Activated CD8-positive, alpha-beta T cell treated with anti-CD3 and anti-CD28 coated beads, Interleukin-2, amount 10 ng/mL, durations not matched to agents 7 days and 5 days (primary cell): ENCODE results near the gene AP3M1. TPM values are rescaled to one million over a fixed set of nuclear protein-coding genes. Genes with fewer than 3 reads are reported as not detected.
A peak's percentile ranks its signal among the peaks of the same experiment; 100 is the strongest.

Source experiments
- ATAC-seq: fragments of 150-1000 bp; cut with Tn5 transposase; one replicate; pipeline ENCODE4 v1.10.0; 2021; ENCODE audit warnings: moderate library complexity
- CTCF ChIA-PET: fragments of 350-600 bp; sonication (Branson Sonifier 250); formaldehyde crosslinking; loops from one replicate; lab custom pipeline; 2021; ENCODE audit warnings: antibody characterized with exemption; lab: Charles Lee
- POLR2A ChIA-PET: fragments of 350-600 bp; sonication (Branson Sonifier 250); formaldehyde crosslinking; loops from one replicate; lab custom pipeline; 2021; ENCODE audit warnings: antibody characterized with exemption; lab: Charles Lee
- DNase-seq: peaks from one replicate; pipeline ENCODE4 v3.0.0-alpha.2; 2020
- H3K27ac Mint-ChIP-seq: one replicate; pipeline ENCODE4 v1.8.0; 2021; ENCODE audit warnings: mild to moderate bottlenecking, mixed read lengths
- H3K27me3 Mint-ChIP-seq: one replicate; pipeline ENCODE4 v1.8.0; 2021; ENCODE audit warnings: low read depth, mixed read lengths
- H3K36me3 Mint-ChIP-seq: one replicate; pipeline ENCODE4 v1.8.0; 2021; ENCODE audit warnings: low read depth, mixed read lengths
- H3K4me1 Mint-ChIP-seq: one replicate; pipeline ENCODE4 v1.8.0; 2021; ENCODE audit warnings: low read depth, mixed read lengths
- H3K4me3 Mint-ChIP-seq: one replicate; pipeline ENCODE4 v1.8.0; 2021; ENCODE audit warnings: mild to moderate bottlenecking, mixed read lengths
- H3K9me3 Mint-ChIP-seq: one replicate; pipeline ENCODE4 v1.8.0; 2022; ENCODE audit warnings: mixed read lengths; ENCODE audit not compliant: insufficient read depth
- total RNA-seq, 2 experiments: library from RNA; stranded (reverse); gene quantifications; one replicate each; pipeline ENCODE4 v1.2.3, GENCODE V29; 2021

The AP3M1 gene
- total RNA-seq, 2 experiments from 2014 or later = 44.2 to 49.1 TPM

DNA sequence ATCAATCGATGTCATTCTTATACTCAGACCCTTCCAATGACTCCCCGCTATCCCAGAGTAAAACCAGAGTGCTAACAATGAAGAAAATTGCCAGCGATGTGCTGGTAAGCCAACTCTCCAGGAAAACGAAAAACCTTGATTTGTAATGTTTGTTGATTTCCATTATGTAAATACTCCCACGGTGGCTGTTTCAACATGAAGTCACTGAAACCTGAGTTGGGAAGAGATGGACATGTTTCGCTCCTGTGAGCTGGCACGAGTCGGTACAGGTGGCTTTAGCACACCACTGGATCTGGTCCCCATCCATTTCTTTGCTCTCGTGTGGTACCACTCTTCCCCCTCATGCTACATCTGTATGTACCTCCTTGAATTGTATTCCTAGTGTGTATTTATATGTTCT is 52.9 kb downstream of the AP3M1 start:
- POLR2A ChIA-PET = no interaction called here
- peaks cover 4% of the 10 kb centered on the region for H3K4me1 Mint-ChIP-seq
- H3K9me3 Mint-ChIP-seq = no peaks in the 10 kb centered on the region
- DNase-seq (no peak), ATAC-seq (no peak)
- no peaks in the 10 kb centered on the region for H3K27me3 Mint-ChIP-seq
- peaks cover 35% of the 10 kb centered on the region for H3K36me3 Mint-ChIP-seq
- CTCF ChIA-PET = interaction anchor here (2.7 to 4.0 kb wide), 2 partner anchors 16 to 211 kb away, joined by 15 to 18 read pairs; no protein-coding TSS in a partner anchor
- H3K27ac Mint-ChIP-seq = no peak overlapping the region
- H3K4me3 Mint-ChIP-seq = no peak overlapping the region

DNA sequence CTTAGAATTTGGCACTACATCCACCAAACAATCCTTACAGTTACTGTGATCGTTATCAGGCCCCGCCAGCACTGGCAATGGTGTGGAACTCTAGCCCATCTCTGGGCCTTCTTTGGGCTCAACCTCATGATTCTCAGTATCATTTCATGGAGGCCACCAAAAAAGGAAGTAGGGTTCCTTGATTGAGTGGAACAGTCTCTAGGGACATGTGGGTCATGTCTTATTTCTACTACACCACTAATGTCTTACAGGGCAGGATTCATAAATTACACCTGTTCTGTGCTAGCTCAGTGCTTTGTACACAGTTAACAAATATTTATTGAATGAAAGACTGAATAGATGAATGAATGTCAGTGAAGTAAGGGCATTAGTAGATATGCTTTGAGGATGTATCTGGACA is 53.9 kb downstream of the AP3M1 start:
- Mint-ChIP-seq H3K9me3 (no peaks in the 10 kb centered on the region), H3K27ac (no peak overlapping the region), H3K4me1 (peaks cover 4% of the 10 kb centered on the region), H3K36me3 (peaks cover 41% of the 10 kb centered on the region), H3K27me3 (no peaks in the 10 kb centered on the region), H3K4me3 (no peak overlapping the region)
- CTCF ChIA-PET = interaction anchor here (0.9 to 4.0 kb wide), 4 partner anchors 15 to 217 kb away, joined by 4 to 18 read pairs (median 12); no protein-coding TSS in a partner anchor
- ATAC-seq (no peak), DNase-seq (no peak)
- POLR2A ChIA-PET = no interaction called here

DNA sequence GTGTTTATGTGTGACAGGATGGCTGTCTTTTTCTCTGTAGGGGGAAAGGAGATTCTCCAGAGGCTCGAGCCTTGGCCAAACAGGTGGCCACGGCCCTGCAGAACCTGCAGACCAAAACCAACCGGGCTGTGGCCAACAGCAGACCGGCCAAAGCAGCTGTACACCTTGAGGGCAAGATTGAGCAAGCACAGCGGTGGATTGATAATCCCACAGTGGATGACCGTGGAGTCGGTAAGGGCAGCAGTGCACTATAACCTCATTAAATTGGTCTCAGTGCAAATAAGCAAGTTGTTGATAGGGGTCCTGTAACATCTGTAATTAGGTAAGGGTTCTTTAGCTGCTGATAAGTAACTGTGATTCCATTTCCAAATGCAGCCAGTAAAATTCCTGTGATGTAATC is 56.4 kb downstream of the AP3M1 start:
- Mint-ChIP-seq H3K36me3 (peaks cover 38% of the 10 kb centered on the region), H3K9me3 (no peaks in the 10 kb centered on the region), H3K4me1 (peaks cover 3% of the 10 kb centered on the region), H3K27ac (no peak overlapping the region), H3K4me3 (no peak overlapping the region), H3K27me3 (no peaks in the 10 kb centered on the region)
- no peak for DNase-seq
- CTCF ChIA-PET = interaction anchor here (1.2 to 3.8 kb wide), 5 partner anchors 9 to 208 kb away, joined by 3 to 28 read pairs (median 5); no protein-coding TSS in a partner anchor
- POLR2A ChIA-PET = no interaction called here
- no peak for ATAC-seq

DNA sequence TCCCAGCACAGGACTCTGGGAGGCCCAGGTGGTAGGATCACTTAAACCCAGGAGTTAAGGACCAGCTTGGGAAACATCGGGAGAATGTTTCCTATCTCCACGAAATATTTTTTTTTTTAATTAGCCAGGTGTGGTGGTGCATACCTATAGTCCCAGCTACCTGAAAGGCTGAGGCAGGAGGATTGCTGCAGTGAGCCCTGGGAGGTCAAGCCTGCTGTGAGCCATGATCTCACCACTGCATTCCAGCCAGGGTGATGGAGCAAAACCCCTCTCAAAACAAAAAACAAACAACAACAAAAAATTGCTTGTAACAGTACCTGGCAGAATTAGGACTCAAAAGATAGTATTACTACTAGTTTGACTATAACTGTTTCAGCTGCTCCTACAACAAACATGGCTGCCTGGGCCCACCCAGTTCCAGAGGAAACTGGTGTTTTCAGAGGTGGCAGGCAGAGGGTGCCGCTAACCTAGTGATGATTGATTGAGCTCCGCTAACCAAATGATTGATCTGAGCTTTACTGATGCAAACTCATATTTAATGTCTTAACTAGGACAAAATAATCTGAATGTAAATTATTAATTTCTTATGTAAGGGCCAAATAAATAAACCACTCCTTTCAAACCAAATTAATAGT is 57.0 kb downstream of the AP3M1 start:
- ATAC-seq (no peak), DNase-seq (no peak)
- no peaks in the 10 kb centered on the region for H3K27me3 Mint-ChIP-seq
- no peak overlapping the region for H3K4me3 Mint-ChIP-seq
- H3K4me1 Mint-ChIP-seq = no peaks in the 10 kb centered on the region
- ChIA-PET POLR2A (interaction anchor here (0.6 kb wide), 1 partner anchor 121 kb away, joined by 3 read pairs; no protein-coding TSS in a partner anchor), CTCF (interaction anchor here (1.4 to 3.8 kb wide), 4 partner anchors 9 to 207 kb away, joined by 4 to 28 read pairs (median 12); no protein-coding TSS in a partner anchor)
- H3K36me3 Mint-ChIP-seq = peaks cover 39% of the 10 kb centered on the region
- H3K9me3 Mint-ChIP-seq = no peaks in the 10 kb centered on the region
- H3K27ac Mint-ChIP-seq = no peak overlapping the region

DNA sequence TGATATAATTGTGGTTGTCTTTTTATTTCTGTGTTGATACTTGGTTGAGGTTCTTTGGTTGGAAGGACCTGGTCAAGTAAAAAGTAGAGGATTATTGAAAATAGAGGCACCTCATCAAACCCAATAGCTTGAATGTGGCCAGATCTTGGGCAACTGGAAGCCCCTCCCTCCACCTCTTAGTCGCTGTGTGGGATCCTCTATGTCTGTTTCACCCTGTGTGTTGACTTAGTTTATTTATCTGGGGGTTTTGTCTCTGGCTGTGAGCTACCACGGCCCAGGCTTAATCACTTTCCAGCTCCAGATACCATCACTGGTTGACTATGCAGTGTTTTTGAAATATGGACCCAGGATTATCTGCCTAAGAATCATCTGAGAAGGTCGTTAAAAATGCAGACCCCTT is 58.3 kb downstream of the AP3M1 start:
- no peaks in the 10 kb centered on the region for H3K4me1 Mint-ChIP-seq
- H3K27me3 Mint-ChIP-seq = no peaks in the 10 kb centered on the region
- ATAC-seq (no peak), DNase-seq (no peak)
- POLR2A ChIA-PET = no interaction called here
- CTCF ChIA-PET = interaction anchor here (1.0 to 3.7 kb wide), 2 partner anchors 11 to 206 kb away, joined by 3 to 28 read pairs; no protein-coding TSS in a partner anchor
- no peak overlapping the region for H3K4me3 Mint-ChIP-seq
- no peak overlapping the region for H3K27ac Mint-ChIP-seq
- peaks cover 31% of the 10 kb centered on the region for H3K36me3 Mint-ChIP-seq
- H3K9me3 Mint-ChIP-seq = no peaks in the 10 kb centered on the region

DNA sequence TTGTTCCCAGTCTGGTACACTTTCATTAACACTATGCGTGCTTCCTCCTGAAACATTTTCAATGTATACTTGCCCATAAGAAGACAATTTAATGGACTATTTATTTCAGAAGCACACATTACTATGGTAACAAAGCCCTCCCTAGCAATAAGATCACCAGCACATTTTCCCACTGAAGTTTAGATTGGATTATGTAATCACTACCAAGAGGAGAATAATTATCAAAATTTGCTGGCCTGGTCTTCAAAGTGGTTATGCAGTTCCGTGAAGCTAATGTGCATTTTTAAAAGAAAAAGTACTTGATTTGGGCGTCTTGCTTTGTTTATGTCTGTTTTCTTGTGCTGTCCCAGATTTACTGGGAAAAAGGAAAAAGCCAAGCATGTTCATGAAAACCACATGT is 61.9 kb downstream of the AP3M1 start:
- Mint-ChIP-seq H3K4me1 (peaks cover 5% of the 10 kb centered on the region), H3K27me3 (no peaks in the 10 kb centered on the region), H3K4me3 (no peak overlapping the region), H3K27ac (no peak overlapping the region), H3K36me3 (peaks cover 23% of the 10 kb centered on the region), H3K9me3 (no peaks in the 10 kb centered on the region)
- ChIA-PET CTCF (interaction anchor here (0.9 to 1.2 kb wide), 2 partner anchors 10 to 202 kb away, joined by 3 to 4 read pairs; no protein-coding TSS in a partner anchor), POLR2A (no interaction called here)
- ATAC-seq = no peak
- no peak for DNase-seq

DNA sequence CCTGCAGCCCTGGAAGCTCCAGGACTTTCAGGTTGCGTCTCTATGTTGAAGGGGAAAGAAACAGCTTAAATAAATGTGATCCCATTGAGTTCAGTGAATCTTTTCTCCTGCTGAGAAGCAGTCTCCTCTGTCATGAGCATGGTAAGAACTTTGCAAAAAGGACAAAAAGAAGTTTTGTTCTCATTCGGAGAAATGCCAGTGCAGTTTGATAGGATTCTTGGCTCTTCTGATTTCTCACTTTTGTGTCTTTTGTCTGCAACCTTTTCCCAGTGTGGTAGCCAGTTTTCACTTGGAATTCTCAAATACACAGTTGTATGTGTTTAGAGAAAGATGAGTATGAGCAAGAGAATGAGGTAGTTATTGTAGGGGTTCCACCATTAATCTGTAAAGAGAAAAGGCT is 64.3 kb downstream of the AP3M1 start:
- Mint-ChIP-seq H3K4me3 (no peak overlapping the region), H3K27me3 (no peaks in the 10 kb centered on the region), H3K27ac (no peak overlapping the region), H3K36me3 (peaks cover 20% of the 10 kb centered on the region), H3K9me3 (no peaks in the 10 kb centered on the region), H3K4me1 (peaks cover 5% of the 10 kb centered on the region)
- DNase-seq = no peak
- no peak for ATAC-seq
- ChIA-PET POLR2A (interaction anchor here (0.6 kb wide), 1 partner anchor 27 kb away, joined by 3 read pairs; no protein-coding TSS in a partner anchor), CTCF (interaction anchor here (1.0 kb wide), 1 partner anchor 200 kb away, joined by 3 read pairs; no protein-coding TSS in a partner anchor)

DNA sequence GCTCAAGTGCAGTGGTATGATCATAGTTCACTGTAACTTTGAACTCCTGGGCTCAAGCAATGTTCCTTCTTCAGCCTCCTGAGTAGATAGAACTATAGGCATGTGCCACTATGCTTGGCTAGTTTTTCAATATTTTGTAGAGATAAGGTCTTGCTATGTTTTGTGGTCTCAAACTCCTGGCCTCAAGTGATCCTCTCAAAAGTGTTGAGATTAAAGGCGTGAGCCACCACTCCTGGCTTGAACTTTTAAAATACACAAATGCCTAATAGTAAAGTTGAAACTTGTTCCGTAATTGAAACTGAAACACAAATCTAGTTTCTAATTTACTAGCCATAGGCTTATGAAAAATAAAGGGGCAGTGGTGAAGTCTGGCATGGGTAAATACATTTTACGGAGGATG is 65.7 kb downstream of the AP3M1 start:
- POLR2A ChIA-PET = no interaction called here
- ATAC-seq (peak; percentile 49), DNase-seq (no peak)
- Mint-ChIP-seq H3K36me3 (peaks cover 15% of the 10 kb centered on the region), H3K4me3 (no peak overlapping the region), H3K27me3 (no peaks in the 10 kb centered on the region), H3K9me3 (no peaks in the 10 kb centered on the region), H3K27ac (peak overlapping the region; percentile 60), H3K4me1 (peaks cover 15% of the 10 kb centered on the region)
- CTCF ChIA-PET = interaction anchor here (1.4 to 9.3 kb wide), 2 partner anchors 19 to 197 kb away, joined by 5 to 103 read pairs; no protein-coding TSS in a partner anchor

DNA sequence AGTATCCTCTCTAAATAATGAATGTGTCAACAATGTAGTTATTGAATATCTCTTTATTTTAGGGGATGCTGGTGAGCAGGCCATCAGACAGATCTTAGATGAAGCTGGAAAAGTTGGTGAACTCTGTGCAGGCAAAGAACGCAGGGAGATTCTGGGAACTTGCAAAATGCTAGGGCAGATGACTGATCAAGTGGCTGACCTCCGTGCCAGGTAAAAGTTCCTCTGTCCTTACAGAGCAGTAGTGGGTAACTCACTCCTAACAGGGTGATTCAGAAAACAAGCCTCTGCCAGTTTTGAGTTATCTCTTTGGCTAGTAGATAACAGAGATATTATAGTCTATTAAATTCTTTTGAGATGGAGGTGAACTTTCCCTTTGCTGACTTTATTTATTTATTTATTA is 67.3 kb downstream of the AP3M1 start:
- Mint-ChIP-seq H3K27me3 (no peaks in the 10 kb centered on the region), H3K36me3 (peaks cover 10% of the 10 kb centered on the region), H3K4me3 (no peak overlapping the region), H3K4me1 (peaks cover 31% of the 10 kb centered on the region), H3K9me3 (no peaks in the 10 kb centered on the region), H3K27ac (no peak overlapping the region)
- DNase-seq (no peak), ATAC-seq (no peak)
- CTCF ChIA-PET = interaction anchor here (0.9 to 9.3 kb wide), 4 partner anchors 20 to 204 kb away, joined by 3 to 103 read pairs (median 14); no protein-coding TSS in a partner anchor
- POLR2A ChIA-PET = interaction anchor here (0.6 kb wide), 2 partner anchors 25 to 311 kb away, joined by 3 to 8 read pairs; a partner anchor contains a TSS

DNA sequence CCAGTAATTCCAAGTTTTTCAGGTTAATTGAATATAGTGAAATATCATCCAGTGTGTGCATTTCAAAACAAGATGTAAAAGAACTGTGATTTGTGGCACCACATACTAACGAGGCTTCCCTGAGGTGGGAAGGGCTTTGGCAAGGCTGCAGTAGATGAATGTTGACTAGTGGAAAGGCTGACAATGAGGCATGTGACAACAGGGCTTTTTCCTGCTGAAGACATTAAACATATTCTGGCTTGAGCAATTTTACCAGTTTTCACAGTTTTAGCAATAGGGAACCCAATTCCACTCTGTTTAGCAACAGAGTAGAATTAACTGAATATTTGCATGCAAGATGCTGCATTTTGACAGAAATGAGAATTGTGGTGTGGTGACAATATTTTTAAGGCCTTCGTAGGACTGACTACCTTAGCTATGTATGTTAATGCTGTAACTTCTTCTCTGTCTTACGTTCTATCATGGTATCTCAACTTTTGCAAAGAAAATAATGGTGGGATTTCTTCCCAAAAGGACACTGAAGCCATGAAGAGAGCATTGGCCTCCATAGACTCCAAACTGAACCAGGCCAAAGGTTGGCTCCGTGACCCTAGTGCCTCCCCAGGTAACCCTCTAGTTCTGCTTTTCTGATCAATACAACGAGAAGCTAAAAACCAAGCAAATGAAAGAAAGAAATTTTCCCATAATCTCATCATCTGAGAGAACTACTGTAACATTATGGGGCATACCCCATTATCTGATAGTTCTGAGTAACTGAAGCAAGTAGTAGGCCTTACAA is 68.5 kb downstream of the AP3M1 start:
- Mint-ChIP-seq H3K9me3 (no peaks in the 10 kb centered on the region), H3K36me3 (peaks cover 18% of the 10 kb centered on the region), H3K4me1 (peaks cover 41% of the 10 kb centered on the region), H3K27ac (no peak overlapping the region), H3K27me3 (no peaks in the 10 kb centered on the region), H3K4me3 (no peak overlapping the region)
- no peak for DNase-seq
- CTCF ChIA-PET = interaction anchor here (0.6 to 9.3 kb wide), 35 partner anchors 8 to 760 kb away, joined by 3 to 103 read pairs (median 6); no protein-coding TSS in a partner anchor
- no peak for ATAC-seq
- POLR2A ChIA-PET = no interaction called here

DNA sequence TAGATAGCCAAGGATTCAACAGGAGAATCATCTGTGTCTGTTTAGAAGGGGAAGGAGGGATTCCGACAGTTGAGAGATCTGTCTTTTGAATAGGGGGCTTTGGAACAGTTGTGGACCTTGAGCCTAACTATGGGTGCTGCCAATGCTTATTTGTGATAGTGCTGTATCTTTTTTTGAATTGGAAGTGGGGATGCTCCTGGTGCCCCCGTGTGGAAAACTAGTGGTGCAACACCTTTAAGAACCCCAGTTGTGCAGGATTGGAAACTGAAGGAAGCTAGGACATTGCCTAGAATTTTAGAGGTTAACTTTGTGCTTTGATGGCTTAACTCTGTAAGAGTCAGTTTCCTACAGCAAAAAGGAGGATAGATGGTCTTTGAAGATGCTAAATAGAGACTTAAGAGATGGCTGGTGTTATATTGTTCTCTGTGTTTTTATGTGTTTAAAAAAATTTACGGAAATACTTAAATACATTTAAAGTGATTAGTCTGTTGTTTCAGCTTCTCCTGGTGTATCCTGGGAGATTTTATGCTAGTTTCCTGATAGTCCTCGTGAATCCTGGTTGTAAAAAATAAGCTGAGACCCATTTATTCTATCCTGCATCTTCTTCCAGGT is 69.3 kb downstream of the AP3M1 start:
- no peak overlapping the region for H3K4me3 Mint-ChIP-seq
- H3K27ac Mint-ChIP-seq = peak overlapping the region; percentile 17
- H3K27me3 Mint-ChIP-seq = no peaks in the 10 kb centered on the region
- POLR2A ChIA-PET = no interaction called here
- no peaks in the 10 kb centered on the region for H3K9me3 Mint-ChIP-seq
- CTCF ChIA-PET = interaction anchor here (0.6 to 9.3 kb wide), 43 partner anchors 9 to 761 kb away, joined by 3 to 103 read pairs (median 6); no protein-coding TSS in a partner anchor
- peaks cover 20% of the 10 kb centered on the region for H3K36me3 Mint-ChIP-seq
- ATAC-seq = no peak
- H3K4me1 Mint-ChIP-seq = peaks cover 41% of the 10 kb centered on the region
- DNase-seq = peak; percentile 64
